IMR-90 (cell line): ENCODE measurements around the gene CITED4. TPM values are rescaled to one million over a fixed set of nuclear protein-coding genes. Genes with fewer than 3 reads are reported as not detected.

ENCODE experiments used
- ATAC-seq: fragments of 200-7000 bp; cut with Tn5 transposase; 2 replicates; pipeline ENCODE4 v1.9.1; 2020; ENCODE audit warnings: low read depth, mild to moderate bottlenecking, moderate library complexity
- BruUV-seq: library from RNA; stranded (reverse); fragments of 400-500 nt; replicated peaks from 2 replicates; lab custom pipeline; 2021; lab: Mats Ljungman, UMichigan
- CTCF ChIA-PET: fragments of 300-600 bp; formaldehyde crosslinking; extraction: SDS; loops from one replicate; lab custom pipeline; 2021; ENCODE audit warnings: antibody characterized with exemption; lab: Yijun Ruan, JAX
- POLR2A ChIA-PET: fragments of 300-600 bp; sonication (Branson Sonifier 250); formaldehyde crosslinking; loops from one replicate; lab custom pipeline; 2022; ENCODE audit warnings: antibody characterized with exemption; ENCODE audit not compliant: unreplicated experiment; lab: Charles Lee
- DNase-seq: peaks from one replicate; pipeline ENCODE4 v3.0.0; 2013
- H2AFZ ChIP-seq: replicated peaks from 2 replicates; pipeline ENCODE3; 2013; ENCODE audit warnings: low read length, mild to moderate bottlenecking; ENCODE audit not compliant: poor library complexity
- H2AK5ac ChIP-seq: 2 replicates; pipeline ENCODE4 v1.6.1; 2013; ENCODE audit warnings: low read depth, low read length, inconsistent platforms
- H2AK9ac ChIP-seq: replicated peaks from 2 replicates; pipeline ENCODE3; 2013; ENCODE audit warnings: mild to moderate bottlenecking, low read depth, low read length, moderate library complexity; ENCODE audit not compliant: poor library complexity
- H2BK120ac ChIP-seq: 2 replicates; pipeline ENCODE4 v1.6.1; 2013; ENCODE audit warnings: low read depth, low read length, inconsistent platforms
- H2BK15ac ChIP-seq: 3 replicates; pipeline ENCODE4 v1.6.1; 2013; ENCODE audit warnings: low read depth, low read length, inconsistent platforms
- H2BK20ac ChIP-seq: 2 replicates; pipeline ENCODE4 v1.6.1; 2013; ENCODE audit warnings: low read depth, mild to moderate bottlenecking, inconsistent platforms, low read length, moderate library complexity
- H2BK5ac ChIP-seq: 2 replicates; pipeline ENCODE4 v1.6.1; 2013; ENCODE audit warnings: mild to moderate bottlenecking, low read depth, low read length, inconsistent platforms; ENCODE audit not compliant: poor library complexity, severe bottlenecking
- H3K14ac ChIP-seq: replicated peaks from 2 replicates; pipeline ENCODE4 v1.6.1; 2013; ENCODE audit warnings: low read depth, low read length, inconsistent platforms
- H3K18ac ChIP-seq: 2 replicates; pipeline ENCODE4 v1.6.1; 2013; ENCODE audit warnings: low read depth, low read length, control low read depth
- H3K23ac ChIP-seq: 2 replicates; pipeline ENCODE4 v1.6.1; 2013; ENCODE audit warnings: low read depth, low read length, inconsistent platforms
- H3K27ac ChIP-seq: 2 replicates; pipeline ENCODE4 v1.5.1; 2013; ENCODE audit warnings: mild to moderate bottlenecking, control low read depth, low read length; ENCODE audit not compliant: insufficient read depth
- H3K27me3 ChIP-seq: 2 replicates; pipeline ENCODE4 v1.6.1; 2013; ENCODE audit warnings: low read length; ENCODE audit not compliant: control insufficient read depth, insufficient read depth
- H3K36me3 ChIP-seq: 2 replicates; pipeline ENCODE4 v1.6.1; 2013; ENCODE audit warnings: low read length, mixed read lengths; ENCODE audit not compliant: control insufficient read depth, insufficient read depth
- H3K4ac ChIP-seq: 2 replicates; pipeline ENCODE4 v1.6.1; 2013; ENCODE audit warnings: low read depth, low read length, inconsistent platforms
- H3K4me1 ChIP-seq: 2 replicates; pipeline ENCODE4 v1.6.1; 2013; ENCODE audit warnings: low read length, mixed read lengths; ENCODE audit not compliant: control insufficient read depth, insufficient read depth
- H3K4me2 ChIP-seq: 2 replicates; pipeline ENCODE4 v1.6.1; 2013; ENCODE audit warnings: low read depth, mild to moderate bottlenecking, control low read depth, low read length, moderate library complexity
- H3K4me3 ChIP-seq: 2 replicates; pipeline ENCODE4 v1.5.1; 2013; ENCODE audit warnings: low read depth, mild to moderate bottlenecking, control low read depth, low read length, moderate library complexity; ENCODE audit not compliant: insufficient read depth
- H3K56ac ChIP-seq: 2 replicates; pipeline ENCODE4 v1.6.1; 2013; ENCODE audit warnings: low read length, inconsistent platforms; ENCODE audit not compliant: insufficient read depth; ENCODE audit errors: extremely low read depth
- H3K79me1 ChIP-seq, 2 experiments: 2 replicates each; pipeline ENCODE4 v1.6.1; 2013; ENCODE audit warnings: low read length in 2 of 2, inconsistent platforms in 1 of 2, low read depth in 1 of 2
- H3K9ac ChIP-seq: 2 replicates; pipeline ENCODE4 v1.6.1; 2013; ENCODE audit warnings: low read depth, low read length, control low read depth
- H3K9me1 ChIP-seq: 2 replicates; pipeline ENCODE4 v1.6.1; 2013; ENCODE audit warnings: low read length, inconsistent platforms; ENCODE audit not compliant: insufficient read depth
- H3K9me3 ChIP-seq: 2 replicates; pipeline ENCODE4 v1.6.1; 2013; ENCODE audit warnings: low read length; ENCODE audit not compliant: control insufficient read depth, insufficient read depth
- H4K20me1 ChIP-seq: 2 replicates; pipeline ENCODE4 v1.6.1; 2013; ENCODE audit warnings: low read length, inconsistent platforms; ENCODE audit not compliant: insufficient read depth
- H4K5ac ChIP-seq: 2 replicates; pipeline ENCODE4 v1.6.1; 2013; ENCODE audit warnings: mild to moderate bottlenecking, low read depth, low read length, control low read depth
- H4K8ac ChIP-seq, 2 experiments: 2 replicates each; pipeline ENCODE4 v1.6.1; 2013; ENCODE audit warnings: low read depth in 2 of 2, low read length in 2 of 2, control low read depth in 1 of 2, inconsistent platforms in 1 of 2
- H4K91ac ChIP-seq: 2 replicates; pipeline ENCODE4 v1.6.1; 2013; ENCODE audit warnings: low read depth, low read length, inconsistent platforms; ENCODE audit not compliant: insufficient read depth
- MAFK ChIP-seq: IDR thresholded peaks from 2 replicates; pipeline ENCODE4 v1.6.1; 2012; ENCODE audit warnings: low read depth, low read length, improper control_type of control experiment
- POLR2A ChIP-seq: IDR thresholded peaks from 2 replicates; pipeline ENCODE4 v1.6.1; 2012; ENCODE audit warnings: mild to moderate bottlenecking, low read depth, low read length
- WGBS, 2 experiments: methylation state at CpG; one replicate each; pipeline versions ENCODE4 v1.1.5 to v1.1.7; 2013; ENCODE audit warnings: missing lambda C conversion rate in 2 of 2; ENCODE audit not compliant: insufficient read length in 1 of 2; ENCODE audit errors: extremely low coverage in 2 of 2; 5-methylcytosine and 5-hydroxymethylcytosine counted together
- dilution Hi-C: fragments of 300-500 bp; cut with HindIII; formaldehyde crosslinking; loops from one replicate; pipeline ENCODE4 v1.14.3; 2018; ENCODE audit warnings: low sequenced_read_pairs; ENCODE audit not compliant: unreplicated experiment
- in situ Hi-C: fragments of 300-500 bp; cut with MboI; formaldehyde crosslinking; loops from 3 replicates; pipeline ENCODE4 v1.14.3; 2019; ENCODE audit warnings: low sequenced_read_pairs, inconsistent platforms, mixed read lengths
- intact Hi-C: fragments of 100-400 bp; cut with micrococcal nuclease; formaldehyde crosslinking; loops from 2 replicates; pipeline ENCODE4 v1.10.0; 2022
- polyA plus RNA-seq, 3 experiments: library from polyadenylated mRNA; depleted of rRNA; stranded (reverse); fragments of >200 nt; gene quantifications; 2 replicates each; pipeline ENCODE4 v1.2.3, GENCODE V29; 2012; ENCODE audit warnings: low replicate concordance in 1 of 3
- total RNA-seq: library from RNA; depleted of rRNA; stranded (reverse); fragments of >200 nt; gene quantifications from 2 replicates; pipeline ENCODE4 v1.2.3, GENCODE V29; 2012

The CITED4 gene
- total and polyA plus RNA-seq, 2 of the 4 experiments (the other 2 are of a cell fraction), result under 0.01 to 1.6 TPM

DNA sequence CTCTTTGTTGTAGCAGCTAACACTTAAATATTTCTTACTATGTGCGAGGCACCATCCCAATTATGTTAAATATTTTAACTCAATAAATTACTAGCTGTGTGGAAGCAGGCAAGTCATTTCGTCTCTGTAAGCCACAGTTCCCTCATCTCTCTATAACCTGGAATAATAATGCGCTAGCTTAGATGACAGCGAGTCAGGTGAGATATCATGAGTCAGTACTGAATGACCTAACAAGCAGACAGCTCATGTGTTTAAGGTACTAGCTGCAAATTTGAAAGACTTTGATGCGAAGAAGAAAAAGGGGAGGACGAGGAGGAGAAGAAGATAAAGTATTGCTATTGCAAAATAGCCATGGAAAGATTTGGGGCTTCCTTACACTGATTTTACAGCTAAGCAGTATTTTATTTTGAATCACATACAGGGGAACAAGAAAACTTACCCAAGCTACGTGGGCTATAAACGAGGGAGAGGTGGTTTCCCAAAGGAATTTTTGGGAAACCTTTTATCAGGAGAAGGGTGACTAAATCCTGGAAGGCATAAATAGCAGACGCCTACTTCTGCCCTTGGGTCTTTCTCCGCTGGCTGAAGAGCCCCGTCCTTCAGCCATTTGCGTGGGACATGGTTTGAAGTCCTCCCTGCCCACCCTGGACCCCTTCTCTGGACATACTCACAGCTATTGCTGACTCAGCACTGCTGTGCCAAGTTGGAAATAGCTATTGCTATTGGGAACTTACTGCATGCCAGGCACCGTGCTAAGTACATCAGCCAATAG lies 8.9 kb downstream of the CITED4 start:
- Histone ChIP-seq H3K4me2 (no peak overlapping the region), H3K9me3 (no peaks in the 10 kb centered on the region), H3K18ac (no peak overlapping the region), H3K27ac (no peak overlapping the region), H2BK20ac (no peak overlapping the region), H3K36me3 (no peaks in the 10 kb centered on the region), H3K23ac (no peak overlapping the region), H3K27me3 (peaks cover 2% of the 10 kb centered on the region; the same call in 1 of the 2 replicates), H2AFZ (no peak overlapping the region), H3K56ac (no peak overlapping the region), H2BK15ac (no peak overlapping the region), H3K4ac (no peak overlapping the region), H4K5ac (no peak overlapping the region), H3K14ac (no peak overlapping the region), H3K9ac (no peak overlapping the region), H2BK120ac (no peak overlapping the region), H4K20me1 (no peaks in the 10 kb centered on the region; the same call in 1 of the 2 replicates), H2AK5ac (no peak overlapping the region), H3K79me1 (no peaks in the 10 kb centered on the region), H4K91ac (no peak overlapping the region), H2AK9ac (no peak overlapping the region), H3K4me1 (no peaks in the 10 kb centered on the region), H3K9me1 (no peaks in the 10 kb centered on the region), H3K4me3 (no peak overlapping the region), H4K8ac (no peak overlapping the region), H2BK5ac (no peak overlapping the region)
- CTCF ChIA-PET, result interaction anchor here (0.7 to 1.8 kb wide), 3 partner anchors 95 to 100 kb away, joined by 3 to 7 read pairs (median 6); no protein-coding TSS in a partner anchor
- ATAC-seq (no peak), DNase-seq (no peak)
- dilution Hi-C loops, result no loop called here
- 17% methylated on average over 1 of the region's 13 CpGs; no CpG with 5 or more reads in 1 of the 2 experiments for WGBS, 2 experiments
- no TSS peak for BruUV-seq
- TF ChIP-seq POLR2A (no peak), MAFK (peak; percentile 98)
- intact Hi-C loops, result loop anchor here (5.0 kb wide), 2 partner anchors 226 to 321 kb away; partner anchors contain the start of gene ZNF684
- in situ Hi-C loops, result no loop called here
- POLR2A ChIA-PET, result no interaction called here
